ENCODE measurements around the gene RREB1. TPM values are rescaled to one million over a fixed set of nuclear protein-coding genes. Genes with fewer than 3 reads are reported as not detected.
A peak's percentile ranks its signal among the peaks of the same experiment; 100 is the strongest.

The RREB1 gene
- total RNA-seq, 1 experiment from 2014 or later: 38.4 TPM

GRCh38 chr6:7228662-7229375 is 121.1 kb downstream of the RREB1 start:
- no peaks in the 10 kb centered on the region for H3K9me3 Mint-ChIP-seq (ENCODE audit: low read depth, unreplicated experiment)
- TF ChIP-seq CTCF (IDR thresholded peaks at IDR 0.05; ENCODE audit: unreplicated experiment): no peak
- CTCF ChIA-PET: no interaction called here
- no peak for DNase-seq
- no TSS peak for BruUV-seq (replicated peaks)
- H3K27ac Mint-ChIP-seq (ENCODE audit: unreplicated experiment): no peak overlapping the region
- intact Hi-C loops (cut with micrococcal nuclease; ENCODE audit: unreplicated experiment): no loop called here
- peaks cover 42% of the 10 kb centered on the region for H3K36me3 Mint-ChIP-seq (ENCODE audit: insufficient read depth, unreplicated experiment)
- H3K27me3 Mint-ChIP-seq (ENCODE audit: unreplicated experiment): no peaks in the 10 kb centered on the region
- no peaks in the 10 kb centered on the region for H3K4me1 Mint-ChIP-seq (ENCODE audit: low read depth, unreplicated experiment)
- H3K4me3 Mint-ChIP-seq (ENCODE audit: low read depth, unreplicated experiment): no peak overlapping the region

GRCh38 chr6:7229376-7230326 is 121.9 kb downstream of the RREB1 start:
- Mint-ChIP-seq H3K27ac (ENCODE audit: unreplicated experiment) (no peak overlapping the region), H3K27me3 (ENCODE audit: unreplicated experiment) (no peaks in the 10 kb centered on the region), H3K36me3 (ENCODE audit: insufficient read depth, unreplicated experiment) (peaks cover 48% of the 10 kb centered on the region), H3K4me3 (ENCODE audit: low read depth, unreplicated experiment) (no peak overlapping the region), H3K9me3 (ENCODE audit: low read depth, unreplicated experiment) (no peaks in the 10 kb centered on the region), H3K4me1 (ENCODE audit: low read depth, unreplicated experiment) (peaks cover 4% of the 10 kb centered on the region)
- no TSS peak for BruUV-seq (replicated peaks)
- CTCF ChIA-PET: no interaction called here
- DNase-seq: no peak
- intact Hi-C loops (cut with micrococcal nuclease; ENCODE audit: unreplicated experiment): loop anchor here (10.0 kb wide), 1 partner anchor 415 kb away; no protein-coding TSS in a partner anchor
- TF ChIP-seq CTCF (IDR thresholded peaks at IDR 0.05; ENCODE audit: unreplicated experiment): no peak

- BruUV-seq (replicated peaks): no TSS peak
- TF ChIP-seq CTCF (IDR thresholded peaks at IDR 0.05; ENCODE audit: unreplicated experiment): no peak
- CTCF ChIA-PET: no interaction called here
- intact Hi-C loops (cut with micrococcal nuclease; ENCODE audit: unreplicated experiment): loop anchor here (10.0 kb wide), 1 partner anchor 416 kb away; no protein-coding TSS in a partner anchor
- no peaks in the 10 kb centered on the region for H3K27me3 Mint-ChIP-seq (ENCODE audit: unreplicated experiment)
- peaks cover 51% of the 10 kb centered on the region for H3K36me3 Mint-ChIP-seq (ENCODE audit: insufficient read depth, unreplicated experiment)
- H3K4me3 Mint-ChIP-seq (ENCODE audit: low read depth, unreplicated experiment): no peak overlapping the region
- peaks cover 11% of the 10 kb centered on the region for H3K4me1 Mint-ChIP-seq (ENCODE audit: low read depth, unreplicated experiment)
- no peak for DNase-seq
- no peak overlapping the region for H3K27ac Mint-ChIP-seq (ENCODE audit: unreplicated experiment)
- H3K9me3 Mint-ChIP-seq (ENCODE audit: low read depth, unreplicated experiment): no peaks in the 10 kb centered on the region
Measured at GRCh38 chr6:7230327-7230691, 122.5 kb downstream of the RREB1 start.

- DNase-seq: no peak
- no peak overlapping the region for H3K27ac Mint-ChIP-seq (ENCODE audit: unreplicated experiment)
- no peaks in the 10 kb centered on the region for H3K9me3 Mint-ChIP-seq (ENCODE audit: low read depth, unreplicated experiment)
- peaks cover 60% of the 10 kb centered on the region for H3K36me3 Mint-ChIP-seq (ENCODE audit: insufficient read depth, unreplicated experiment)
- BruUV-seq (replicated peaks): TSS peak; percentile 9
- H3K4me1 Mint-ChIP-seq (ENCODE audit: low read depth, unreplicated experiment): peaks cover 19% of the 10 kb centered on the region
- intact Hi-C loops (cut with micrococcal nuclease; ENCODE audit: unreplicated experiment): loop anchor here (10.0 kb wide), 1 partner anchor 416 kb away; no protein-coding TSS in a partner anchor
- CTCF ChIA-PET: no interaction called here
- no peaks in the 10 kb centered on the region for H3K27me3 Mint-ChIP-seq (ENCODE audit: unreplicated experiment)
- H3K4me3 Mint-ChIP-seq (ENCODE audit: low read depth, unreplicated experiment): no peak overlapping the region
- TF ChIP-seq CTCF (IDR thresholded peaks at IDR 0.05; ENCODE audit: unreplicated experiment): no peak
Measured at GRCh38 chr6:7230956-7231713, 123.4 kb downstream of the RREB1 start.

Measured in Calu3 (cell line).